ENCODE results near the gene ZNF488.

DNA sequence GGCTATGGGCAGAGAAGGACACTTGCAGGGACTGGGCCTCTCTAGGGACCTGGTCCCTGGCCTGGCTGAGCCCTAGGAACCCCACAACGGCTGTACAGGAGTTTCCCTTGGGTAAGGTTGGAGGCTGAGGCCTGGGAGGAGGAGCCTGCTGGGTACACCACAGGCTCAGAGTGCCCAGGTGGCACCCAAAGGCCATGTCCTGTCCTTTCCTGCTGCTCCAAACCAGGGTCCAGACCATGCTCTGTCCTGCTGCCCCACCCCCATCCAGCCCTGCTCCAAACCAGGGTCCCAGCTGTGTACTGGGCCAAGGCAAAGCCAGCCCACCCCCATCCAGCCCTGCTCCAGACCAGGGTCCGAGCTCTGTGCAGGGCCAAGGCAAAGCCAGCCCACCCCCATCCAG is 35.3 kb upstream of the ZNF488 start:
- TF ChIP-seq, protein P1, sequence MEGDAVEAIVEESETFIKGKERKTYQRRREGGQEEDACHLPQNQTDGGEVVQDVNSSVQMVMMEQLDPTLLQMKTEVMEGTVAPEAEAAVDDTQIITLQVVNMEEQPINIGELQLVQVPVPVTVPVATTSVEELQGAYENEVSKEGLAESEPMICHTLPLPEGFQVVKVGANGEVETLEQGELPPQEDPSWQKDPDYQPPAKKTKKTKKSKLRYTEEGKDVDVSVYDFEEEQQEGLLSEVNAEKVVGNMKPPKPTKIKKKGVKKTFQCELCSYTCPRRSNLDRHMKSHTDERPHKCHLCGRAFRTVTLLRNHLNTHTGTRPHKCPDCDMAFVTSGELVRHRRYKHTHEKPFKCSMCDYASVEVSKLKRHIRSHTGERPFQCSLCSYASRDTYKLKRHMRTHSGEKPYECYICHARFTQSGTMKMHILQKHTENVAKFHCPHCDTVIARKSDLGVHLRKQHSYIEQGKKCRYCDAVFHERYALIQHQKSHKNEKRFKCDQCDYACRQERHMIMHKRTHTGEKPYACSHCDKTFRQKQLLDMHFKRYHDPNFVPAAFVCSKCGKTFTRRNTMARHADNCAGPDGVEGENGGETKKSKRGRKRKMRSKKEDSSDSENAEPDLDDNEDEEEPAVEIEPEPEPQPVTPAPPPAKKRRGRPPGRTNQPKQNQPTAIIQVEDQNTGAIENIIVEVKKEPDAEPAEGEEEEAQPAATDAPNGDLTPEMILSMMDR (IDR thresholded peaks at IDR 0.05), result no peak
- TF ChIP-seq POLR2AphosphoS5 (IDR thresholded peaks at IDR 0.05) (no peak), POLR2A (IDR thresholded peaks at IDR 0.05) (no peak)

Measured in suprapubic skin (tissue), 4 donors.